ENCODE measurements around the gene ABCA2. TPM values are rescaled to one million over a fixed set of nuclear protein-coding genes. Genes with fewer than 3 reads are reported as not detected.

Gene ABCA2
- polyA plus RNA-seq, 1 donor (not counting 4 experiments of a cell fraction or from before 2014, with no cell fraction given), result 1.3 TPM

- Histone ChIP-seq H3K27me3 (ENCODE audit: control insufficient read depth, extremely low read depth, insufficient read depth, low read length) (peaks cover 11% of the 10 kb centered on the region), H3K9ac (ENCODE audit: control insufficient read depth, extremely low read depth, insufficient read depth, low read length) (no peak overlapping the region), H3K79me2 (ENCODE audit: control insufficient read depth, insufficient read depth, low read length) (no peaks in the 10 kb centered on the region), H3K9me1 (ENCODE audit: control insufficient read depth, extremely low read depth, insufficient read depth, low read length) (no peaks in the 10 kb centered on the region), H3K4me1 (ENCODE audit: control insufficient read depth, extremely low read depth, insufficient read depth, low read length) (no peaks in the 10 kb centered on the region), H4K20me1 (ENCODE audit: control insufficient read depth, extremely low read depth, insufficient read depth, low read length) (peaks cover 7% of the 10 kb centered on the region), H2AFZ (ENCODE audit: control insufficient read depth, low read length) (peak overlapping the region; percentile 12), H3K4me2 (ENCODE audit: control insufficient read depth, extremely low read depth, insufficient read depth, low read depth, low read length) (peak overlapping the region; percentile 69), H3K9me3 (ENCODE audit: control insufficient read depth, low read depth, low read length) (no peaks in the 10 kb centered on the region), H3K36me3 (ENCODE audit: control insufficient read depth in 2 of 2, extremely low read depth in 1 of 2, insufficient read depth in 2 of 2, low read length in 2 of 2) (no peaks in the 10 kb centered on the region), H3K27ac (ENCODE audit: control insufficient read depth, insufficient read depth, low read length) (no peak overlapping the region), H3K4me3 (ENCODE audit: control insufficient read depth in 2 of 3, extremely low read depth in 1 of 3, insufficient read depth in 2 of 3, low read depth in 1 of 3, low read length in 3 of 3) (peak overlapping the region; percentile 26 to 63 (median 47))
- no peak for TF ChIP-seq EZH2 (IDR thresholded peaks at IDR 0.05; ENCODE audit: low read length)
- TF ChIP-seq CTCF (optimal IDR thresholded peaks at IDR 0.05 in 1 of 3, IDR thresholded peaks at IDR 0.05 in 1 of 3, conservative IDR thresholded peaks at IDR 0.05 in 1 of 3; ENCODE audit: extremely low read depth in 1 of 3, insufficient read depth in 2 of 3, low read length in 3 of 3), result no peak
- no peak for FAIRE-seq
- dilution Hi-C loops (cut with MboI; ENCODE audit: extremely low pct_ligation_motif_present, low sequenced_read_pairs), result no loop called here
- DNase-seq (ENCODE audit: low read depth, low spot score), result no peak
Observed at GRCh38 chr9:137052998-137053943, 25.2 kb upstream of the ABCA2 start.

GRCh38 chr9:137052293-137052692 lies 24.3 kb upstream of the ABCA2 start:
- H3K27ac ChIP-seq (ENCODE audit: control insufficient read depth, insufficient read depth, low read length), result no peak overlapping the region
- DNase-seq (ENCODE audit: low read depth, low spot score) (no peak), FAIRE-seq (no peak)
- H3K27me3 ChIP-seq (ENCODE audit: control insufficient read depth, extremely low read depth, insufficient read depth, low read length), result peaks cover 11% of the 10 kb centered on the region
- H3K36me3 ChIP-seq (ENCODE audit: control insufficient read depth in 2 of 2, extremely low read depth in 1 of 2, insufficient read depth in 2 of 2, low read length in 2 of 2), result no peaks in the 10 kb centered on the region
- H3K79me2 ChIP-seq (ENCODE audit: control insufficient read depth, insufficient read depth, low read length), result no peaks in the 10 kb centered on the region
- no peaks in the 10 kb centered on the region for H3K4me1 ChIP-seq (ENCODE audit: control insufficient read depth, extremely low read depth, insufficient read depth, low read length)
- no peak overlapping the region for H3K4me3 ChIP-seq (ENCODE audit: control insufficient read depth in 2 of 3, extremely low read depth in 1 of 3, insufficient read depth in 2 of 3, low read depth in 1 of 3, low read length in 3 of 3)
- H2AFZ ChIP-seq (ENCODE audit: control insufficient read depth, low read length), result no peak overlapping the region
- TF ChIP-seq CTCF (optimal IDR thresholded peaks at IDR 0.05 in 1 of 3, IDR thresholded peaks at IDR 0.05 in 1 of 3, conservative IDR thresholded peaks at IDR 0.05 in 1 of 3; ENCODE audit: extremely low read depth in 1 of 3, insufficient read depth in 2 of 3, low read length in 3 of 3) (no peak), EZH2 (IDR thresholded peaks at IDR 0.05; ENCODE audit: low read length) (no peak)
- H3K9me3 ChIP-seq (ENCODE audit: control insufficient read depth, low read depth, low read length), result no peaks in the 10 kb centered on the region
- H3K9ac ChIP-seq (ENCODE audit: control insufficient read depth, extremely low read depth, insufficient read depth, low read length), result no peak overlapping the region
- H3K9me1 ChIP-seq (ENCODE audit: control insufficient read depth, extremely low read depth, insufficient read depth, low read length), result no peaks in the 10 kb centered on the region
- dilution Hi-C loops (cut with MboI; ENCODE audit: extremely low pct_ligation_motif_present, low sequenced_read_pairs), result no loop called here
- H4K20me1 ChIP-seq (ENCODE audit: control insufficient read depth, extremely low read depth, insufficient read depth, low read length), result peaks cover 7% of the 10 kb centered on the region
- no peak overlapping the region for H3K4me2 ChIP-seq (ENCODE audit: control insufficient read depth, extremely low read depth, insufficient read depth, low read depth, low read length)

Data from keratinocyte (primary cell).